ENCODE results near the gene ASTN2.
A peak's percentile ranks its signal among the peaks of the same experiment; 100 is the strongest.
"Not testable (repeated sequence)": the region's sequence is repeated elsewhere in the genome, so short reads cannot be mapped to it uniquely, and the experiment has no call there.

The ASTN2 gene

GRCh38 chr9:116479967-116480366 lies 934.9 kb downstream of the ASTN2 start:
- no peak for DNase-seq (ENCODE audit: low read depth)

DNA sequence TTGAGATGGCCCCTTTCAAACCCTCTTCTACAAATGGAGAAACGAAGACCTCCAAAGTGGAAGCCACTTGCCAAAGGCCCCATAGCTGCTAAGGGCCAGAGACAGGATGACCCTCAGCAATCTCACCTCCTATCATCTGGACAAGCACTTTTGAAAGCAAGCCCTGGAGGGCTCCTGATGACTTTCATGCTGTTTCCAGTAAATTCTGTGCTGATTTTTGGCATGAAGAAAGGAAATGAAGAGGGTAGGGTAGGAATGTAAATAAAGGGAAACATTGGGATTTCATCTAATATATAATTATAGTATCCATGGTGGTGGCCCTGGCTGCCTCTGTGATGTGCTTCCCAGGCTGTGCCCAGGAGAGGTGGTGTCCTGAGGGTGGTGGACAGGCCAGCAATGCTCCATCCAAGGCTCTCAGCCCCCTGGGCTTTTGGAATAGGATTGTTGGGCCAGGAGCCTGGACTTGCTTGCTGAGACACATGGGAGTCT lies 935.8 kb downstream of the ASTN2 start:
- DNase-seq (ENCODE audit: low read depth) = no peak

DNA sequence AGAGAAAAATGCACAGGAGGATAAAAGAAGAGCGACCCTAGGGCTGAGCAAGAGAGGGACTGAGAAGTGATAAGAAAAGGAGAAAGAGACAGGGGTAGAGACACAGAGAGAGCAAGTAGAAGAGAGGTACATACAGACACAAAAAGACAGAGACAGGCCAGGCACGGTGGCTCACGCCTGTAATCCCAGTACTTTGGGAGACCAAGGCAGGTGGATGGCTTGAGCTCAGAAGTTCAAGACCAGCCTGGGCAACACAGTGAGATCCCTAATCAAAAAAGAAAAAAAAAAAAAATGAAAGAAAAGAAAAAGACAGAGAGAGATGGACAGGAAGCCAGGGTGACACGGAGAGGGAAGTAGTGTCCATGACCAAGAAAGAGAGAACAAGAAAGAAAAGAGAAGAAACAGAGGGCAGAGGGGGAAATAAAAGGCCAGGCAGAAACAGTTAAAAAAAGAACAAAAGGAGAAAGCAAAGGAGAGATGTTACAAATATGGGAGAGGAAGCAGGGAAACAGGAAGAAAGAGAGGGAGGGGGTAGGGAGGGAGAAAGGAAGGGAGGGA lies 937.2 kb downstream of the ASTN2 start:
- DNase-seq (ENCODE audit: low read depth) = no peak

DNA sequence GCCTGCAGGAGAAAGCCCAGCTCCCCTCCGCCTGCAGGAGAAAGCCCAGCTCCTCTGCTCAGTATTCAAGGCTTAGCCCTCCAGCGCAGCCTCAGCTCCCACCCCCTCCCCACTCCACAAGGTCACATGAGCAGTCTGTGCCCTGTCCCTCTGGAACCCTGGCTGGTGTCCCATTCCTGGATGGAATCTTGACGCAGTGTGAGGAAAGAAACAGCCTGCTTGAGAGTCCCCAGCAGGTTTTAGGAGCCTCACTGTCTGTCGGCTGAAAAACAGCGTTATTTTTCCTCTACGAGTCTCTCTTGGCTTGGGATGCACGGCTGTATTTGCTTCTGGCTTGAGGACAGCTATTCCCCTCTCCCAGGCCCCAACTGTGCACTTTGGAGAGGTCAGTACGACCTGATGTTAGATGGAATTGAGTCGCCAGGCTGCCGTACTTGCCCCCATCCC lies 937.9 kb downstream of the ASTN2 start:
- DNase-seq (ENCODE audit: low read depth) = no peak

DNA sequence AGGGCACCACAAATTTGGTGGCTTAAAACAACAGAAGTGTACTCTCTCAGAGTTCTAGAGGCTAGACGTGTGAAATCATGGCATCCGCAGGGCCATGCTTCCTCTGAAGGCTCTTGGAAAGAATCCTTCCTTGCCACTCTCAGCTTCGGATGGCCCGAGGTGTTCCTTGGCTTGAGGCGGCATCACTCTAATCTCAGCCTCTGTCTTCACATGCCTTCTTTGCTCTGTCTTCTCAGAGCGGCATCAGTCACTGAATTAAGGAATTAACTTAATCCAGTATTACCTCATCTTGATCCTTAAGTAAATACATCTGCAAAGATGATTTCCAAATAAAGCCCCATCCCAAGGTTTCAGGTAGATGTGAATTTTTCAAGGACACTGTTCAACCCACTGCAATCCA lies 938.9 kb downstream of the ASTN2 start:
- DNase-seq (ENCODE audit: low read depth) = no peak

GRCh38 chr9:116475201-116475600 lies 939.7 kb downstream of the ASTN2 start:
- DNase-seq (ENCODE audit: low read depth) = no peak

GRCh38 chr9:116471944-116472506 lies 942.8 kb downstream of the ASTN2 start:
- no peak for DNase-seq (ENCODE audit: low read depth)

DNA sequence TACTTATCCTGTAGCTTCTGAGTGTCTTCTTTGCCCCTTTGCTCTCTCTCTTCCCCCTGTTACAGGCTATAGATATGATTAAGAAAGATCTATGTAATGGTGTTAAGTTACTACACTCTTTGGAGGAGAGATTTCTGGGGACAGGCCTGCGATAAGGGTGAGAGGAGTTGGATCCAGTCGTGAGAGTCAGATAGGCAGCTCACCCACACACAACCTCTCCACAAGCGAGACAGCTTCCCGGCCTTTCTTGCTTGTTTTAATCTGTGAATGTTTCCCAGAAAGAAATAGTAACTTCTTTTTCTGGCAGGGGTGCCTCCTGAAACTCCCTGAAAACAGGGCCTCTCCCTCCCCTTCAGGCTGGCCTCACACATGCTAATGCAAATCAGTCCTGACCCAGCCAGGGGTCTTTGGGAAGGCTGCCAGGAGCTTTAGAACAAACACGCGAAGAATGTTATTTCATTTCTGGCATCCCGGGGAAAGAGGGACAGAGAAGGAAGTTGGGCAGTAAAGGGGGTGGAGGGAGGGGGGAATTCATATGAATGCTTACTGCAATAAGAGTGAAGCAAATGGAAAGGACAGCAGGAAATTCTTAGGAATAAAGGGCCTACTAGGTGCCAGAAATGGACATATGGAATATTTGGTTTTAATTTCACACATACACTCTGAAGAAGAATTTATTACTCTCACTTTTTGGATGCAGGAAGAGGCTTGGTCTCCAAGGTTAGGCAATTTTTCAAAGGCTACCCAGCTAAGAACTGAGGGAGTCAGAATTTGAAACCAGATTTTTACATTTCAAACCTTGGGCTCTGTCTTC lies 943.6 kb downstream of the ASTN2 start:
- DNase-seq (ENCODE audit: low read depth) = peak; percentile 32

GRCh38 chr9:116468793-116469527 lies 945.9 kb downstream of the ASTN2 start:
- DNase-seq (ENCODE audit: low read depth) = no peak

GRCh38 chr9:116468369-116468768 lies 946.5 kb downstream of the ASTN2 start:
- DNase-seq (ENCODE audit: low read depth) = no peak

- no peak for DNase-seq (ENCODE audit: low read depth)
Measured at GRCh38 chr9:116467740-116468351, 947.0 kb downstream of the ASTN2 start.

- DNase-seq (ENCODE audit: low read depth) = no peak
Measured at GRCh38 chr9:116466271-116467235, 948.3 kb downstream of the ASTN2 start.

DNA sequence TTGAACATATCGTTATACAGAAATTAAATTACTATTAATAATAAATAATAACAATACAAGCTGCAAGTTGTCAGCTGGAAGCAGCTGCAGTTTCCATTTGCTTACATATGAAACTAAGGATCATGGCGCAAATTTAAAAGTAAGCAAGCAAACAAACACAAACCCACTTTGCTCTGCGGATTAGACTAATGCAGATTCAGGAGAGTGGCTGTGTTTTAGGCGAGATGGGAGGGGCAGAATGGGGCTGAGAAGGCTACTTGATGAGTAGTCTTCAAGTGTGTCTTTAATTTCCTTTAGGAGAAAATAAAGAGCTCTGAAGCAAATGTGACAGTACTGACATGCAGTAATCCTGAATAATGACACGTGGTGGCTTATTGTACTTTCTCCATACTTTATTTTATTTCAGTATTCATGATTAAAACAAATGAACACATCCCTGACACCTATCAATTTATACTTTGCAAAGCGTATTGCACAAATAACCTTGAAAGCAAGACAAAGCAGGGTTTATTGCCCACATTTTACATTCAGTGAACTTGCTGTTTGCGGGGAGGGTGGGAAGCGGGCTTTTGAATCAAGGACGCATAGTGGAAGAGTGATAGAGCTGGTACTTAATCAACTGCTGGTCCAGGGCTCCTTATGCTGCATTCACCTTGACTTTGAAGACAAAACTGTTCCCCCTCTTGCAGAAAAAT lies 949.1 kb downstream of the ASTN2 start:
- no peak for DNase-seq (ENCODE audit: low read depth)

GRCh38 chr9:116464987-116465571 lies 949.8 kb downstream of the ASTN2 start:
- no peak for DNase-seq (ENCODE audit: low read depth)

DNA sequence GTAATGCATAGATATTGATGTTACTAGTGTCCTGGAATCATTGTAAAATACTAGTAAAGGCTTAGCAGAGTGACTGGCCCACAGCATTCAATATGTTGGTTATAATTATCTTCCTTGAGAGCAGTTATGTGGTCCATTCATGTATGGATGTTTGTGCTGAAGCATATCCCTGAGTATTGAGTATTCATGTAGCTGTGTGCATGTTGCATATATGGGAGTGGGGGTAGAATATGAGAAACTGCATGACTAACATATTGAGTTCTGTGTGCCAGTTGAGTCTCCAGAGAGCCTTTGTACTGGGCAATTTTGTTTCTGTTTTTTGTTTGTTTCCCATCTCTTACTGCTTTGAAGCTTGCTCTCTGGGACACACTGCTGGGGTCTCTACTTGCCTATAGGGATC lies 950.4 kb downstream of the ASTN2 start:
- DNase-seq (ENCODE audit: low read depth) = no peak

- no peak for DNase-seq (ENCODE audit: low read depth)
Measured at GRCh38 chr9:116461632-116462031, 953.2 kb downstream of the ASTN2 start.

DNA sequence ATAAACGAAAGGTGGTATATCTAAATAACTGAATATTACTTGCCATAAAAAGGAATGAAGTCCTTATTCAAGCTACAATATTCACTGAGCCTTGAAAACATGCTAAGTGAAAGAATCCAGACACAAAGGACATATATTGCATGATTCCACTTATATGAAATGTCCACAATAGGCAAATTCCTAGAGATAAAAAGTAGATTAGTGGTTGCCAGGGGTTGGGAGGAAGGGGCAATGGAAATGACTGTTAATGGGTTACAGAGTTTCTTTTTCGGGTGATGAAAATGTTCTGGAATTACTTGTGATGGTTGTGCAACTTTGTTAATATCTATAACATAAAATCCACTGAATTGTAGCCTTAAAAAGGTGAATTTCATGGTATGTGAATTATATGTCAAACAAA lies 954.8 kb downstream of the ASTN2 start:
- DNase-seq (ENCODE audit: low read depth) = no peak

GRCh38 chr9:116459576-116459975 lies 955.3 kb downstream of the ASTN2 start:
- DNase-seq (ENCODE audit: low read depth) = no peak

DNA sequence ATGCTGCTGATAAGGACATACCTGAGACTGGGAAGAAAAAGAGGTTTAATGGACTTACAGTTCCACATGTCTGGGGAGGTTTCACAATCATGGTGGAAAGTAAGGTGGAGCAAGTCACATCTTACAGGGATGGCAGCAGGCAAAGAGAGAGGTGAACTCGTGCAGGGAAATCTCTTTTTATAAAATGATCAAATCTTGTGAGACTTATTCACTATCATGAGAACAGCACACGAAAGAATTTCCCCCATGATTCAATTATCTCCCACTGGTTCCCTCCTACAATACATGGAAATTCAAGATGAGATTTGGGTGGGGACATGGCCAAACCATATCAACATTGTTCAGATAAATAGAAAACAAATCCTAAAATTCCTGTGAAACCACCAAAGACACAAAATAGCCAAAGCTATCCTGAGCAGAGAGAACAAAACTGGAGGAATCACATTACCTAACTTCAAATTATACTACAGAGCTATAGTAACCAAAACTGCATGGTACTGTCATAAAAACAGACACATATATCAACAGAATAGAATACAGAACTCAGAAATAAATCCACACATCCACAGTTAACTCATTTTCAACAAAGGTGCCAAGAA lies 958.3 kb downstream of the ASTN2 start:
- no peak for DNase-seq (ENCODE audit: low read depth)

- DNase-seq (ENCODE audit: low read depth) = not testable (repeated sequence)
Measured at GRCh38 chr9:116454539-116454938, 960.3 kb downstream of the ASTN2 start.
